Measurements from ENCODE around the gene EBI3. TPM values are rescaled to one million over a fixed set of nuclear protein-coding genes. Genes with fewer than 3 reads are reported as not detected.
"Not testable (repeated sequence)": the region's sequence is repeated elsewhere in the genome, so short reads cannot be mapped to it uniquely, and the experiment has no call there.

The EBI3 gene
- polyA plus RNA-seq, 4 donors, result 0.22 to 0.72 (median 0.36) TPM

GRCh38 chr19:4199699-4200293 is 29.5 kb upstream of the EBI3 start:
- DNase-seq (ENCODE audit: low read depth in 4 of 4, low spot score in 3 of 4), result no peak

DNA sequence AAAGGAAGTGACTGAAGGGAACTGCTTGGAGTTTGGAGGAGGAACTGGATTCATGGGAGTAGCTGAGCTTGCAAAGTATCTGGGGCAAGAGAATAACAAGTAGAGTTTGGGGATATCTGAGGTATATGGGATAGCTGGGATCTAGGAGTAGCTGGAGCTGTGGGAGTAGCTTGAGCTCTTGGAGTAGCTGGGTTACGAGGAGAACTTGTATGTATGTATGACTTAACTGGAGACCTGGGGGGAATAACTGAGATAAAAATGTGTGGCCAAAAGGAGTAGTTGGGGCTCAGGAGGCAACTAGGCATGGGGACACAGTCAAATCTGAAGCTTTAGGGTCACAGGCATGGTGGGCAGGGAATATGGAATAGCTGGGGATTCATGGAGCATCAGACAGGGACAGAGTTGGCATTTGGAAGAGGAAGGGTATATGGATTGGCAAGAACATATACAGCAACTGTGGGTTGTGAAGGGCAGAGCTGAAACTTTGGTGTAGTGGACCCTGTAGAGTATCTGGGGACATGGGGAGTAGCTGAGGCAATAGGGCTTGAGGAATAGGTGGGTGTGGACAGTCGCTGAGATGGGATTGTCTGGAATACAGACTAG is 28.3 kb upstream of the EBI3 start:
- no peak for DNase-seq (ENCODE audit: low read depth in 4 of 4, low spot score in 3 of 4)

- DNase-seq (ENCODE audit: low read depth in 4 of 4, low spot score in 3 of 4), result no peak
Measured at GRCh38 chr19:4201798-4202197, 27.5 kb upstream of the EBI3 start.

DNA sequence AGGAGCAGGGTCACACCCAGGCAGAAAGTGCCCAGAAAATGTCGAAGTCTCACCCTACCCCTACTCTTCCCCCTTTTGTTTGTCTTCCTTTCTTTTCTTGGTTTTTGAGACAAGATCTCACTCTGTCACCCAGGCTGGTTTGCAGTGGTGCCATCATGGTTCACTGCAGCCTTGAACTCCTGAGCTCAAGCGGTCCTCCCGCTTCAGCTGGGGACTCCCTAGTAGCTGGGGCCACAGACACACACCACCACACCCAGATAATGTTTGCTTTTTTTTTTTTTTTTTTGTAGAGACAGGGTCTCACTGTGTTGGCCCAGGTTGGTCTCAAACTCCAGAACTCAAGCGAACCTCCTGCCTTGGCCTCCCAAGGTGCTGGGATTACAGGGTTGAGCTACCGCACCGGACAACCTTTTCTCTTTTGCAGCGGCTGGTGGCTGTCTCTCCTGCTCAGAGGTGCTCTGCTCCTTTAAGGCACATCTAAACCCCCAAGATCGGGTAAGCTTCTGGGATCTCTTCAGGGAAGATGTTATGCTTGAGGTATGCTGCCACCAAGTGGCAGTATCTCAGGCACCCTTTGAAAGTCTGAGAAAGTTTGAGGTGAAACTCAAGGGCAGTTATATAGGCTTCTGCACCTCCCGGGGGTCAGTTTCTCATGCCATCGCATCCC is 22.4 kb upstream of the EBI3 start:
- DNase-seq (ENCODE audit: low read depth in 4 of 4, low spot score in 3 of 4), result no peak

- no peak for DNase-seq (ENCODE audit: low read depth in 4 of 4, low spot score in 3 of 4)
Measured at GRCh38 chr19:4208385-4209094, 20.8 kb upstream of the EBI3 start.

DNA sequence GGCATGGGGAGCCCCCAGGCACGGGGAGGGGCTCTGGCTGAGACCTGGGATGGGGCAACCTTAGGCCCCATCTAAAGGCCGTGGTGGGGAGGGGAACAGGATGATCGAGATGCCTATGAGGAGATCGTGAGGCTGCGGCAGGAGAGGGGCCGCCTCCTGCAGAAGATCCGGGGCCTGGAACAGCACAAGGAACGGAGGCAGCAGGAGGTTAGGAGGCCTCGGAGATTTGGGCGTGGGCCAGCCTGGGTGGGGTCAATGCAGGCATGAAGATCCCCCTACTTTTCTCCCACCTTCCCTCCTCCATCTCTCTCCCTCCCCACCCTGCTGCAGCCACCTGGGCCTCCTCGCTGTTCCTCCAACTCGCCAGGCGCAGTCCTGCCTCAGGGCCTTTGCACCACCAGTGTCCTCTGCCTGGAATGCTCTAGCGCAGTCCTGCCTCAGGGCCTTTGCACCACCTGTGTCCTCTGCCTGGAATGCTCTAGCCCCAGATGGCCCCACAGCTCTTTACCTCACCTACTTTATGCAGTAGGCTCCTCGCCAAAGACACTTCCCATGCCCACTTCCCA is 19.1 kb upstream of the EBI3 start:
- no peak for DNase-seq (ENCODE audit: low read depth in 4 of 4, low spot score in 3 of 4)

GRCh38 chr19:4213116-4213515 is 16.2 kb upstream of the EBI3 start:
- DNase-seq (ENCODE audit: low read depth in 4 of 4, low spot score in 3 of 4), result no peak

DNA sequence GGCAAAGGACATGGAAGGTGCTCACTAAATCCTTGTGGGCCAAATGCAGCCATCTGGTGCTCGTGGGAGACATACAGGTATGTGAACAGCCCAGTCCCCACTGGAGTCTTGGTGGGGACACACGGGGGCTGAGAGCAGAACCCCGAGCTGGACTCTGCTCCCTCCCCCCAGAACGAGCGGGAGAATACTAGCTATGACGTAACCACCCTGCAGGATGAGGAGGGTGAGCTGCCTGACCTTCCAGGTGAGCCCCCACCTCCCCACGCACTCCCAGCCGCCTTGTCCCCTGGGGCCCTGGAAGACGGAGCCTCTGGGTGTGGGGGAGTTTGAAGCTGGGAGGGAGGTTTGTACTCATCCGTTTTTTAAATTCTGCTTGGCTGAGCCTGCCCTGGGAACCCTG is 13.5 kb upstream of the EBI3 start:
- no peak for DNase-seq (ENCODE audit: low read depth in 4 of 4, low spot score in 3 of 4)

DNA sequence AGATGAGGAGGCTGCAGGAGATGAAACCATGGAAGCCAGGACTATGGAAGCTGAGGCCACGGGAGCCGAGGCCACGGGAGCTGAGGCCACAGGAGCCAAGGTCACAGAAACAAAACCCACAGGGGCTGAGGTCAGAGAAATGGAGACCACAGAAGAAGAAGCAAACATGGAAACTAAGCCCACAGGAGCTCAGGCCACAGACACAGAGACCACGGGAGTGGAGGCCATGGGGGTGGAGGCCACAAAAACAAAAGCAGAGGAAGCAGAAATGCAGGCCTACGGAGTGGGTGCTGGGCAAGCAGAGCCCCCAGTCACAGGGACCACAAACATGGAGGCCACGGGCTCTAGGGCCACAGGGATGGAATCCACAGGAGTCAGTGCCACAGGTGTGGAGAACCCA is 12.5 kb upstream of the EBI3 start:
- DNase-seq (ENCODE audit: low read depth in 4 of 4, low spot score in 3 of 4), result no peak

GRCh38 chr19:4217429-4218264 is 11.7 kb upstream of the EBI3 start:
- no peak for DNase-seq (ENCODE audit: low read depth in 4 of 4, low spot score in 3 of 4)

- not testable (repeated sequence) for DNase-seq (ENCODE audit: low read depth in 4 of 4, low spot score in 3 of 4)
Measured at GRCh38 chr19:4218523-4218922, 10.8 kb upstream of the EBI3 start.

GRCh38 chr19:4220188-4220587 is 9.1 kb upstream of the EBI3 start:
- DNase-seq (ENCODE audit: low read depth in 4 of 4, low spot score in 3 of 4), result no peak

DNA sequence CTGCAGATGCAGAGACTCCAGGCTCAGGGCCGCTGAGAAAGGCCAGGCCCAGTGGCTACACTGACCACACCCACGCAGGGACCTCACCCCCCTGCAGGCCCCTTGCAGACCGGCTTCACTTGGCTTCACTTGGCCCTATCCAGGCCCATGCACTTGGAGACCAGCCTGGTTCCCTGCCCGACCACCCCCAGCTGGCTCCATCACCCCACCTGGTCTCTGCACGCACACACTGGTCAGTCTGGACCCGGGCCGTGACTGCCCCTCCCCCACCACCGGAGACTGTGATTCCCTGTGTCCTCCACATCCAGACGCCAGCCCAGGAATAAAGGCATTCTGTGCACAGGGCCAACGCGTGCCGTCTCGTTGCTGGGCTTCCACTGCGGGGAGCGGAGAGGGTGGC is 4.9 kb upstream of the EBI3 start:
- no peak for DNase-seq (ENCODE audit: low read depth in 4 of 4, low spot score in 3 of 4)

- no peak for DNase-seq (ENCODE audit: low read depth in 4 of 4, low spot score in 3 of 4)
Measured at GRCh38 chr19:4225885-4226284, 3.4 kb upstream of the EBI3 start.

DNA sequence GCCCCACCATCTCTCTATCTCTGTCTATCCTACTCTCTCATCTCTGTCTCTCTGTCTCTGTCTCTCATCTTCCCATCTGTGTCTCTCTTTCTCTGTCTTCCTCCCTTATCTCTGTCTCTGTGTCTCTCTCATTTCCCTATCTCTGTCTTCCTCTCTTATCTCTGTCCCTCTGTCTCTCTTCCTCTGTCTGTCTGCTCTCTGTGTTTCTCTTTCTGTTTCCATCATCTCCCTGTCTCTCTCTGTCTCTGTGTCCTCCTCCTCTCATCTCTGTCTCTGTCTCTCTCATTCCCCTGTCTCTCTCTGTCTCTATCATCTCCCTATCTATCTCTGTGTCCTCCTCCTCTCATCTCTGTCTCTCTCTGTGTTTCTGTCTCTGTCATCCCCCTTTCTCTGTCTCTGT is 1.6 kb upstream of the EBI3 start:
- no peak for DNase-seq (ENCODE audit: low read depth in 4 of 4, low spot score in 3 of 4)

DNA sequence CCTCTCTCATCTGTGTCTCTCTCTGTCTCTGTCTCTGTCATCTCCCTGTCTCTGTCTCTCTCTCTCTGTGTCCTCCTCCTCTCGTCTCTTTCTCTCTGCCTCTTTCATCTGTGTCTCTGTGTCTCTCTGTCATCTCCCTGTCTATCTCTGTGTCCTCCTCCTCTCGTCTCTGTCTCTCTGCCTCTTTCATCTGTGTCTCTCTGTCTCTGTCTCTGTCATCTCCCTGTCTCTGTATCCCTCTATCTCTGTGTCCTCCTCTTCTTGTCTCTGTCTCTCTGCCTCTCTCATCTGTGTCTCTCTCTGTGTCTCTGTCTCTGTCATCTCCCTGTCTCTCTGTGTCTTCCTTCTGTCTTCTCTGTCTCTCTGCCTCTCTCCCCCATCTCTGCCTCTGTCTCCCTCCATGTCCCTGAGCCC is 551 bp upstream of the EBI3 start:
- no peak for DNase-seq (ENCODE audit: low read depth in 4 of 4, low spot score in 3 of 4)

DNA sequence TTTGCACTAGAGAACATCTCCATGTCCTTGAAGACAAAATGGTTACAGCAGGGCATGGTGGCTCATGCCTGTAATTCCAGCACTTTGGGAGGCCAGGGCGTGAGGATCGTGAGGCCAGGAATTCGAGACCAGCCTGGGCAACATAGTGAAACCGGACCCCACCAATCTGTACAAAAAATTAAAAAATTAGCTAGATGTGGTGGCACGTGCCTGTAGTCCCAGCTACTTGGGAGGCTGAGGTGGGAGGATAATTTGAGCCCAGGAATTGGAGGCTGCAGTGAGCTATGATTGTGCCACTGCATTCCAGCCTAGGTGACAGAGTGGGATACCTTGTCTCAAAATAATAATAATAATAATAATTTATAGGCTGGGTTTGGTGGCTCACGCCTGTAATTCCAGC is 914 bp downstream of the EBI3 start:
- DNase-seq (ENCODE audit: low read depth in 4 of 4, low spot score in 3 of 4), result not testable (repeated sequence)

DNA sequence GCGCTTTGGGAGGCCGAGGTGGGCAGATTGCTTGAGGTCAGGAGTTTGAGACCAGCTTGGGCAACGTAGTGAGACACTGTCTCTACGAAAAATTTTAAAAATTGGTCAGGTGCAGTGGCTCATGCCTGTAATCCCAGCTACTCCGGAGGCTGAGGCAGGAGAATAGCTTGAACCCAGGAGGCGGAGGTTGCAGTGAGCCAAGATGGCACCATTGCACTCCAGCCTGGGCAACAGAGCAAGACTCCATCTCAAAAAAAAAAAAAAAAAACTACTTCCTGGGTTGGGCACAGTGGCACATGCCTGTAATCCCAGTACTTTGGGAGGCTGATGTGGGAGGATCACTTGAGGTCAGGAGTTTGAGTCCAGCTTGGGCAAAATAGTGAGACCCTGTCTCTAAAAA is 2.2 kb downstream of the EBI3 start:
- DNase-seq (ENCODE audit: low read depth in 4 of 4, low spot score in 3 of 4), result not testable (repeated sequence)

DNA sequence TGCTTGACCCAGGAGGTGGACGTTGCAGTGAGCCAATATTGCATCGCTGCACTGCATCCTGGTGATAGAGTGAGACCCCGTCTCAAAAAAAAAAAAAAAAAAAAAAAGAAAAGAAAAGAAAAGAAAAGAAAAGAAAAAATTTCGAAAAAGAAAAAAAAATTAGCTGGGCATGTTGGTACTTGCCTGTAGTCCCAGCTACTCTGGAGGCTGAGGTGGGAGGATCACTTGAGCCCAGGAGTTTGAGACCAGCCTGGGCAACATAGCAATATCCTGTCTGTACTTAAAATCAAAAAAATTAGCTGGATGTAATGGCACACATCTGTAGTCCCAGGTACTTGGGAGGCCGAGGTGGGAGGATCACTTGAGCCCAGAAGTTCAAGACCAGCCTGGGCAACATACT is 2.8 kb downstream of the EBI3 start:
- DNase-seq (ENCODE audit: low read depth in 4 of 4, low spot score in 3 of 4), result not testable (repeated sequence)

GRCh38 chr19:4232614-4233281 is 3.4 kb downstream of the EBI3 start:
- no peak for DNase-seq (ENCODE audit: low read depth in 4 of 4, low spot score in 3 of 4)
